OCI-LY1 (cell line): ENCODE results near the gene RTL10.

Experiments used
- EZH2 ChIP-seq: fragments of 200-600 bp; sonication (generic), shearing (Covaris generic); IDR thresholded peaks from 2 replicates; pipeline ENCODE4 v1.8.0; 2017; ENCODE audit warnings: borderline replicate concordance, mixed run types, mild to moderate bottlenecking, antibody characterized with exemption, low read length, moderate library complexity, mixed read lengths
- TF ChIP-seq, protein P1 (sequence below): fragments of 200-600 bp; sonication (generic), shearing (Covaris generic); IDR thresholded peaks from 2 replicates; pipeline ENCODE4 v1.5.1; 2017; ENCODE audit warnings: mild to moderate bottlenecking, antibody characterized with exemption, low read length, moderate library complexity, mixed read lengths

DNA sequence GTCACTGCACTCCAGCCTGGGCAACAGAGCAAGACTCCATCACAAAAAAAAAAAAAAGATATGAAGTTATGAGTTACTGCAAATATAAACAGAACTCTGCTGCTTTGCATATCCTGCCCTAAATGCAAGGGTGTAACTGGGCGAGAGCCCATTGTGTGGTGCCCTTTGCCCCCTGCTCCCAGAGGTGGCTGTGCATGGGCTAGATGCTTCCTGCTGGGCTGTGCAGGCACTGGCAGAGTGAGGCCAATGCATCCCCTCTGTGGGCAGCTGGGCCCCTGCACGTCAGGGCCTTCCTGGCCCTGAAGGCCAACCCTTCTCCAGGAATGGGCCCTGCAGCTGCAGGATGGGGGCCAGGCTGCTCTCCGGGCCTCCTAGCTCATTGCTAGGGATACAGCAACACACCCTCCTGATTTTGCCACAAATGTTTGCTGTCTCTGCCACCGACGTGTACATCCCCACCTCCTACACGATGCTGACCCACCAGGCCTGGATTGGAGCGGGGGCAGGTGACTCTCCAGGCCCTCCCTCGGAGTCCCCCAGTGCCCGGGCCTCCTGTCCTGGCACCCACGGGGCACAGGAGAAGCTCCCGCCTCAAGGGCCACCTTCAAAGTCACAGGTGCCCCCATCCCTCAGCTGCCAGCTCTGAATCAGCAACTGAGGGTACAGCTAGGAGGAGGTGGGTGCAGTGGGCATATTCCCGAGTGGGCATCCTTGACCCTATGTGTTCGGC, 46.2 kb upstream of the RTL10 start:
- TF ChIP-seq, protein P1, sequence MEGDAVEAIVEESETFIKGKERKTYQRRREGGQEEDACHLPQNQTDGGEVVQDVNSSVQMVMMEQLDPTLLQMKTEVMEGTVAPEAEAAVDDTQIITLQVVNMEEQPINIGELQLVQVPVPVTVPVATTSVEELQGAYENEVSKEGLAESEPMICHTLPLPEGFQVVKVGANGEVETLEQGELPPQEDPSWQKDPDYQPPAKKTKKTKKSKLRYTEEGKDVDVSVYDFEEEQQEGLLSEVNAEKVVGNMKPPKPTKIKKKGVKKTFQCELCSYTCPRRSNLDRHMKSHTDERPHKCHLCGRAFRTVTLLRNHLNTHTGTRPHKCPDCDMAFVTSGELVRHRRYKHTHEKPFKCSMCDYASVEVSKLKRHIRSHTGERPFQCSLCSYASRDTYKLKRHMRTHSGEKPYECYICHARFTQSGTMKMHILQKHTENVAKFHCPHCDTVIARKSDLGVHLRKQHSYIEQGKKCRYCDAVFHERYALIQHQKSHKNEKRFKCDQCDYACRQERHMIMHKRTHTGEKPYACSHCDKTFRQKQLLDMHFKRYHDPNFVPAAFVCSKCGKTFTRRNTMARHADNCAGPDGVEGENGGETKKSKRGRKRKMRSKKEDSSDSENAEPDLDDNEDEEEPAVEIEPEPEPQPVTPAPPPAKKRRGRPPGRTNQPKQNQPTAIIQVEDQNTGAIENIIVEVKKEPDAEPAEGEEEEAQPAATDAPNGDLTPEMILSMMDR, result no peak
- TF ChIP-seq EZH2, result no peak
